HuH-7.5 (cell line): ENCODE measurements around the gene TMEM202.
"Not testable (repeated sequence)": the region's sequence is repeated elsewhere in the genome, so short reads cannot be mapped to it uniquely, and the experiment has no call there.

Source experiments
- DNase-seq: peaks from one replicate; pipeline ENCODE4 v3.0.0; 2011; ENCODE audit warnings: low spot score

Gene TMEM202

GRCh38 chr15:72404356-72404755 lies 6.3 kb downstream of the TMEM202 start:
- DNase-seq: no peak

- DNase-seq: no peak
Measured at GRCh38 chr15:72404841-72405240, 6.7 kb downstream of the TMEM202 start.

- no peak for DNase-seq
Measured at GRCh38 chr15:72406936-72407335, 8.8 kb downstream of the TMEM202 start.

GRCh38 chr15:72411111-72411510 lies 13.0 kb downstream of the TMEM202 start:
- no peak for DNase-seq

- DNase-seq: no peak
Measured at GRCh38 chr15:72411544-72411943, 13.4 kb downstream of the TMEM202 start.

- not testable (repeated sequence) for DNase-seq
Measured at GRCh38 chr15:72413337-72413736, 15.2 kb downstream of the TMEM202 start.

GRCh38 chr15:72415304-72415703 lies 17.2 kb downstream of the TMEM202 start:
- DNase-seq: no peak

GRCh38 chr15:72419768-72420167 lies 21.7 kb downstream of the TMEM202 start:
- DNase-seq: not testable (repeated sequence)

- DNase-seq: no peak
Measured at GRCh38 chr15:72420576-72420975, 22.5 kb downstream of the TMEM202 start.

- no peak for DNase-seq
Measured at GRCh38 chr15:72421484-72421883, 23.4 kb downstream of the TMEM202 start.

- DNase-seq: no peak
Measured at GRCh38 chr15:72423256-72423655, 25.2 kb downstream of the TMEM202 start.

- no peak for DNase-seq
Measured at GRCh38 chr15:72426753-72427152, 28.6 kb downstream of the TMEM202 start.

- no peak for DNase-seq
Measured at GRCh38 chr15:72437650-72438316, 39.7 kb downstream of the TMEM202 start.

- not testable (repeated sequence) for DNase-seq
Measured at GRCh38 chr15:72442848-72443247, 44.7 kb downstream of the TMEM202 start.

GRCh38 chr15:72445426-72445825 lies 47.3 kb downstream of the TMEM202 start:
- DNase-seq: no peak

GRCh38 chr15:72450805-72451204 lies 52.7 kb downstream of the TMEM202 start:
- DNase-seq: no peak

- DNase-seq: no peak
Measured at GRCh38 chr15:72451224-72451623, 53.1 kb downstream of the TMEM202 start.

- DNase-seq: no peak
Measured at GRCh38 chr15:72456684-72457083, 58.6 kb downstream of the TMEM202 start.
